Left ventricle myocardium inferior (tissue), 1 donor: ENCODE results near the gene PIK3IP1. TPM values are rescaled to one million over a fixed set of nuclear protein-coding genes. Genes with fewer than 3 reads are reported as not detected.
A peak's percentile ranks its signal among the peaks of the same experiment; 100 is the strongest.

Experiments used
- DNase-seq: peaks from one replicate; pipeline ENCODE4 v3.0.0-alpha.2; 2020
- H3K27ac ChIP-seq: fragments of 200-600 bp; replicated peaks from 2 replicates; pipeline ENCODE4 v1.8.0; 2021
- H3K27me3 ChIP-seq: fragments of 200-600 bp; 2 replicates; pipeline ENCODE4 v1.8.0; 2021; ENCODE audit warnings: low read depth
- H3K36me3 ChIP-seq: fragments of 200-600 bp; 2 replicates; pipeline ENCODE4 v1.8.0; 2021
- H3K4me1 ChIP-seq: fragments of 200-600 bp; 2 replicates; pipeline ENCODE4 v1.8.0; 2021
- H3K4me3 ChIP-seq: fragments of 200-600 bp; 2 replicates; pipeline ENCODE4 v1.8.0; 2021; ENCODE audit warnings: mild to moderate bottlenecking, moderate library complexity
- H3K9me3 ChIP-seq: fragments of 200-600 bp; replicated peaks from 2 replicates; pipeline ENCODE4 v1.8.0; 2021
- intact Hi-C: fragments of 100-400 bp; cut with micrococcal nuclease; formaldehyde crosslinking; loops from one replicate; pipeline ENCODE4 v1.11.0; 2022
- total RNA-seq: library from RNA; stranded (reverse); fragmentation: NEBNext Ultra II Directional; extraction: Animal tissue kit (Norgen Biotek cat#: 25700); gene quantifications from one replicate; pipeline ENCODE4 v1.2.1, GENCODE V29; 2021
- TF ChIP-seq, protein P1 (sequence below): fragments of 200-600 bp; IDR thresholded peaks from 2 replicates; pipeline ENCODE4 v1.8.0; 2021; ENCODE audit warnings: antibody characterized with exemption, mild to moderate bottlenecking, borderline replicate concordance
- donor health status: DM: no; HTN: yes; CAD: no; lungs with severe emphysema.

PIK3IP1 gene
- total RNA-seq, 1 donor from 2014 or later: 11.1 TPM

DNA sequence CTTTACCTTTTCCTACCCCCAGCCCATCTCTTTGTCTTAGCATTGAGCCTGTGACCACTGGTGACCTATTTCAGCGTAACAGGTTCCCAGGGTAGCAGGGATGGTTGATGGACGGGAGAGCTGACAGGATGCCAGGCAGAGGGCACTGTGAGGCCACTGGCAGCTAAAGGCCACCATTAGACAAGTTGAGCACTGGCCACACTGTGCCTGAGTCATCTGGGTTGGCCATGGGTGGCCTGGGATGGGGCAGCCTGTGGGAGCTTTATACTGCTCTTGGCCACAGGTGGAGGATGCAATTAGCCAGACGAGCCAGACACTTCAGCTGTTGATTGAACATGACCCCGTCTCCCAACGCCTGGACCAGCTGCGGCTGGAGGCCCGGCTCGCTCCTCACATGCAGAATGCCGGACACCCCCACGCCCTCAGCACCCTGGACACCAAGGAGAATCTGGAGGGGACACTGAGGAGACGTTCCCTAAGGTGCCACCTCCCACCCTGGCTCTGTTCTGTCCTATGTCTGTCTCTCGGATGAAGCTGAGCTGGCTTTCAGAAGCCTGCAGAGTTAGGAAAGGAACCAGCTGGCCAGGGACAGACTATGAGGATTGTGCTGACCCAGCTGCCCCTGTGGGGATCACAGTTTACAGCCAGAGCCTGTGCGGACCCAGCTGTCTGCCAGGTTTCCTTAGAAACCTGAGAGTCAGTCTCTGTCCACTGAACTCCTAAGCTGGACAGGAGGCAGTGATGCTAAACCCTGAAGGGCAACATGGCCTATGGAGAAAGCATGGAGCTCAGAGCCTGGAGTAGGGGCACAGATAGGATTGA, 29.8 kb downstream of the PIK3IP1 start:
- H3K4me3 ChIP-seq: no peak overlapping the region
- H3K27me3 ChIP-seq: no peaks in the 10 kb centered on the region
- intact Hi-C loops: no loop called here
- DNase-seq: no peak
- H3K9me3 ChIP-seq: no peaks in the 10 kb centered on the region
- peaks cover 83% of the 10 kb centered on the region for H3K36me3 ChIP-seq
- no peaks in the 10 kb centered on the region for H3K4me1 ChIP-seq
- TF ChIP-seq, protein P1, sequence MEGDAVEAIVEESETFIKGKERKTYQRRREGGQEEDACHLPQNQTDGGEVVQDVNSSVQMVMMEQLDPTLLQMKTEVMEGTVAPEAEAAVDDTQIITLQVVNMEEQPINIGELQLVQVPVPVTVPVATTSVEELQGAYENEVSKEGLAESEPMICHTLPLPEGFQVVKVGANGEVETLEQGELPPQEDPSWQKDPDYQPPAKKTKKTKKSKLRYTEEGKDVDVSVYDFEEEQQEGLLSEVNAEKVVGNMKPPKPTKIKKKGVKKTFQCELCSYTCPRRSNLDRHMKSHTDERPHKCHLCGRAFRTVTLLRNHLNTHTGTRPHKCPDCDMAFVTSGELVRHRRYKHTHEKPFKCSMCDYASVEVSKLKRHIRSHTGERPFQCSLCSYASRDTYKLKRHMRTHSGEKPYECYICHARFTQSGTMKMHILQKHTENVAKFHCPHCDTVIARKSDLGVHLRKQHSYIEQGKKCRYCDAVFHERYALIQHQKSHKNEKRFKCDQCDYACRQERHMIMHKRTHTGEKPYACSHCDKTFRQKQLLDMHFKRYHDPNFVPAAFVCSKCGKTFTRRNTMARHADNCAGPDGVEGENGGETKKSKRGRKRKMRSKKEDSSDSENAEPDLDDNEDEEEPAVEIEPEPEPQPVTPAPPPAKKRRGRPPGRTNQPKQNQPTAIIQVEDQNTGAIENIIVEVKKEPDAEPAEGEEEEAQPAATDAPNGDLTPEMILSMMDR: no peak
- H3K27ac ChIP-seq: no peak overlapping the region

GRCh38 chr22:31260474-31260856, 31.8 kb downstream of the PIK3IP1 start:
- Histone ChIP-seq H3K27me3 (no peaks in the 10 kb centered on the region), H3K9me3 (no peaks in the 10 kb centered on the region), H3K27ac (no peak overlapping the region), H3K36me3 (peaks cover 64% of the 10 kb centered on the region), H3K4me1 (peaks cover 2% of the 10 kb centered on the region), H3K4me3 (no peak overlapping the region)
- no peak for DNase-seq
- intact Hi-C loops: no loop called here
- TF ChIP-seq, protein P1: no peak

DNA sequence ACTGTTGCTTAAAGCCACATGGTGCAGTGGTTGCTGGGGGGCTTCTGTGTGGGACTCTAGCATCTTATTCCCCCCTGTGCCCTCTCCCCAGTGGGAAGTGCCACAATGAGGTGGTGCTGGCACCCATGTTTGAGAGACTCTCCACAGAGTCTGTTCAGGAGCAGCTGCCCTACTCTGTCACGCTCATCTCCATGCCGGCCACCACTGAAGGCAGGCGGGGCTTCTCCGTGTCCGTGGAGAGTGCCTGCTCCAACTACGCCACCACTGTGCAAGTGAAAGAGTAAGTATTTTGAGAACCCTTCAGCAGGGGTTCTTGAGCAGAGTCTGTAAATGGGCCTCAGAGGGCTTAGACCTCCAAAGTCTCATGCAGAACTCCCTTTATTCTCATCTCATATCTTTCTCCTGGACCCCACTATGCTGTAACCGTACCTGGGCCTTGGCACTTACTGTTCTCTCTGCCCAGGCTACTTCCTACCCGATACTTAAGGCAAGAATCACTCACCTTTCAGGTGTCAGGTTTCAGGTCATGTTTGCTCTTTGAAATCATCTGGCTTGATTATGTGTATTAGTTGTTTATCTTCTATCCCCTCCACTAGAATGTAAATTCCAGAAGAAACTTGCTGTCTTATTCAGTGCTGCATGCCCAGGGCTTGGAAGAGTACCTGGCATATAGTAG, 32.4 kb downstream of the PIK3IP1 start:
- intact Hi-C loops: no loop called here
- no peaks in the 10 kb centered on the region for H3K27me3 ChIP-seq
- H3K9me3 ChIP-seq: no peaks in the 10 kb centered on the region
- peaks cover 8% of the 10 kb centered on the region for H3K4me1 ChIP-seq
- no peak overlapping the region for H3K4me3 ChIP-seq
- DNase-seq: no peak
- no peak overlapping the region for H3K27ac ChIP-seq
- H3K36me3 ChIP-seq: peaks cover 61% of the 10 kb centered on the region
- TF ChIP-seq, protein P1: no peak

DNA sequence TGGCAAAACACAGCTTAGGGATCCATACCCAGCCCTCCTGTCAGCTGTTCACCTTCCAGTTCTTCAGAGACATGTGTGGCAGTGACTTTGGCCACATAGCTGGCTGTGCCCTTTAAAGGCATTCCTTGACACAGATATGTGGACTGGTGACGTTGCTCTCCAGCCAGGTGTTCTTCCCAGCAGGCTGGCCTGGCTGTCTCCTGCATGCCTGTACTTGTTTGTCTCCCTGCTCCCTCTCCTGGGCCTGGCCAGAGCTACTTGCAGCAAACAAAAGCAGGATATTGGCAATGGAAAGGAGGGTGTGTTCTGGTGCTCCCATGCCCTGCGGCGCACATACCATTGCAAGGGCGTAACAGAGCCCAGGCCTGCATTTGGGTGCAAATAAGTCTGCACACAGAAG, 38.3 kb downstream of the PIK3IP1 start:
- TF ChIP-seq, protein P1: peak; percentile 40
- H3K27ac ChIP-seq: peak overlapping the region; percentile 83
- H3K27me3 ChIP-seq: no peaks in the 10 kb centered on the region
- no peaks in the 10 kb centered on the region for H3K9me3 ChIP-seq
- peaks cover 12% of the 10 kb centered on the region for H3K36me3 ChIP-seq
- H3K4me3 ChIP-seq: no peak overlapping the region
- peaks cover 61% of the 10 kb centered on the region for H3K4me1 ChIP-seq
- peak; percentile 28 for DNase-seq
- intact Hi-C loops: no loop called here

DNA sequence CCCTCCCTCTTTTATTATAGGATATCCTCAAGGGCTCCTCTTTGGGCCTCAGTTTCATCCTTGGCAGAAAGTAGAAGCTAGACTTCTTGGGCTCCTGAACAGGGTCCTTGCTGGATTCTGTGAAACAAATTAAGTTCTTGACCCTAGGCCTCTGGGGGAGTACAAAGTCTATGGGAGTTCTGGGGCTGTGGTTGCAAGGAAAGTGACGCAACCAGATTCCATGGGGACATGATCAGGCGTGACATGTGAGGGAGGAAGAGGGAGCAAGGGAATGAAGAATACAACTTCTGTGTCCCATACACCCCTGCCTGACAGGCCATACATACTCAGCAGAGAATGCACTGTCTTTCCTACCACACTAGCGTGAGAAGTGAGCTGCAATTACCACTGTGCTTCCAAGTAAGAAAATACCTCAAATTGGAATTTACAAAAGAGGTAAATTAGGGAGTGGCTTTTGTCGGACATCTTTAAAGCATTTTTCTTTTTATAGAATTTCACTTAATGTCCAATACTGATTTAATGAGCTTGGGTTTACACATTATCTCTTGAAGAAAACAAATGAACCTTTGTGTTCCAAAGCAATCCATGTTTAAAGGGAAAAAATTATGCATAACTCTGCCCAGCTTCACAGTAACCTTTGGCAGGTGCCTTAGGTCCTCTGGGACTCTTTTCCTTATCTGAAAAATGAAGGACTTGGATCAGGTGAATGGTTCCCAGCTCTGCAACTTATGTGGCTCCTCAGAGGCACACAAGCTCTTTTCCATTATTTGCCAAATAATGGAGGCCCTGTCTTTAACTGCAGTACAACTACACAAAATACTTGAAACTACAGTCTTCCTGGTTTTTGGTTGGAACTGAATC, 41.3 kb downstream of the PIK3IP1 start:
- peak overlapping the region; percentile 78 for H3K27ac ChIP-seq
- no peaks in the 10 kb centered on the region for H3K27me3 ChIP-seq
- DNase-seq: no peak
- TF ChIP-seq, protein P1: no peak
- H3K4me3 ChIP-seq: no peak overlapping the region
- peaks cover 79% of the 10 kb centered on the region for H3K4me1 ChIP-seq
- intact Hi-C loops: no loop called here
- no peaks in the 10 kb centered on the region for H3K9me3 ChIP-seq
- no peaks in the 10 kb centered on the region for H3K36me3 ChIP-seq
